Mesendoderm (in vitro differentiated cells): ENCODE data around the gene PTPN1.
A peak's percentile ranks its signal among the peaks of the same experiment; 100 is the strongest.

ENCODE experiments used
- DNase-seq: peaks from one replicate; pipeline ENCODE4 v3.0.0; 2013
- H2AK5ac ChIP-seq: 2 replicates; pipeline ENCODE4 v1.6.1; 2013; ENCODE audit warnings: low read length, inconsistent platforms
- H2BK120ac ChIP-seq: 2 replicates; pipeline ENCODE4 v1.6.1; 2013; ENCODE audit warnings: low read depth, mild to moderate bottlenecking, low read length, moderate library complexity, mixed read lengths
- H2BK15ac ChIP-seq: replicated peaks from 2 replicates; pipeline ENCODE4 v1.6.1; 2013; ENCODE audit warnings: low read depth, mild to moderate bottlenecking, moderate library complexity
- H2BK5ac ChIP-seq: 2 replicates; pipeline ENCODE4 v1.6.1; 2013; ENCODE audit warnings: low read length, inconsistent platforms
- H3K18ac ChIP-seq: 2 replicates; pipeline ENCODE4 v1.6.1; 2013; ENCODE audit warnings: mild to moderate bottlenecking, low read length, mixed read lengths
- H3K23ac ChIP-seq: one replicate; pipeline ENCODE4 v1.6.1; 2013; ENCODE audit warnings: low read length
- H3K27ac ChIP-seq: 2 replicates; pipeline ENCODE4 v1.5.1; 2013; ENCODE audit warnings: low read depth, mild to moderate bottlenecking, inconsistent platforms, low read length, moderate library complexity
- H3K27me3 ChIP-seq: 2 replicates; pipeline ENCODE4 v1.6.1; 2013; ENCODE audit warnings: low read length, control low read depth, mild to moderate bottlenecking, inconsistent platforms; ENCODE audit not compliant: insufficient read depth, poor library complexity
- H3K36me3 ChIP-seq: 2 replicates; pipeline ENCODE4 v1.6.1; 2013; ENCODE audit warnings: low read length, inconsistent platforms; ENCODE audit not compliant: control insufficient read depth, insufficient read depth
- H3K4ac ChIP-seq: one replicate; pipeline ENCODE4 v1.6.1; 2013; ENCODE audit warnings: low read depth, mild to moderate bottlenecking, low read length, moderate library complexity
- H3K4me1 ChIP-seq: 2 replicates; pipeline ENCODE4 v1.6.1; 2013; ENCODE audit warnings: low read depth, low read length, inconsistent platforms; ENCODE audit not compliant: control insufficient read depth
- H3K4me2 ChIP-seq: 2 replicates; pipeline ENCODE4 v1.6.1; 2013; ENCODE audit warnings: low read length
- H3K4me3 ChIP-seq: 2 replicates; pipeline ENCODE4 v1.5.1; 2013; ENCODE audit warnings: mild to moderate bottlenecking, low read length
- H3K56ac ChIP-seq: one replicate; pipeline ENCODE4 v1.6.1; 2013; ENCODE audit warnings: low read length
- H3K79me1 ChIP-seq: 2 replicates; pipeline ENCODE4 v1.6.1; 2013; ENCODE audit warnings: low read length, inconsistent platforms
- H3K79me2 ChIP-seq: 2 replicates; pipeline ENCODE4 v1.6.1; 2013; ENCODE audit warnings: mild to moderate bottlenecking, low read length; ENCODE audit not compliant: control insufficient read depth, insufficient read depth
- H3K9ac ChIP-seq: 2 replicates; pipeline ENCODE4 v1.6.1; 2013; ENCODE audit warnings: low read length, inconsistent platforms
- H4K5ac ChIP-seq: one replicate; pipeline ENCODE4 v1.6.1; 2013; ENCODE audit warnings: low read length
- H4K8ac ChIP-seq: one replicate; pipeline ENCODE4 v1.6.1; 2013; ENCODE audit warnings: low read depth, mild to moderate bottlenecking, control low read depth, low read length, moderate library complexity
- WGBS: extraction: QIAGEN DNeasy Blood & Tissue Kit; methylation state at CpG from one replicate; pipeline ENCODE4 v1.1.7; 2013; ENCODE audit warnings: low lambda C conversion rate, missing lambda C conversion rate; ENCODE audit not compliant: insufficient coverage; ENCODE audit errors: extremely low coverage; 5-methylcytosine and 5-hydroxymethylcytosine counted together

PTPN1 gene

DNA sequence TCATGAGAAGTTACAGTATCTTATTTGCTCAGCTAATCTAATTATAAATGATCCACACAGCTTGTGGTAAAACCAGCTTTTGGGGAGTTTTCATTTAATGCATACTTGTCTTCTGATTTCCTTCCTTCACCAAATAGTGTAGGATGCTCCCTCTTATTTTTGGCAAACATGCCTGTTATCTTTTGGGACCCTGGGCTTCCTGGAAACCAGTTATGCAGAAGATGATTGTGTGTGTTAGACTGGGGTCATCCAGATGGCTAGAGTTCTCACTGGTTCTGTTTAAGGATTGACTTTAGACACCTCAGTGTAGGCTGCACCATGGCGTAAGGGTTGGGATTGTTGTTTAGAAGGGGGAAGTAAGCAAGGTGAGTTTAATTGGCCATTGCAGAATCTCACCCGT, 61.3 kb downstream of the PTPN1 start:
- Histone ChIP-seq H3K79me2 (no peaks in the 10 kb centered on the region), H3K4me2 (no peak overlapping the region)

GRCh38 chr20:50572938-50573777, 63.0 kb downstream of the PTPN1 start:
- H3K4me2 ChIP-seq, result no peak overlapping the region
- no peak overlapping the region for H2BK5ac ChIP-seq
- H3K79me2 ChIP-seq, result no peaks in the 10 kb centered on the region
- WGBS, result no CpG with 5 or more reads among the region's 6 CpGs
- H3K4me3 ChIP-seq, result no peak overlapping the region
- DNase-seq, result no peak
- H2AK5ac ChIP-seq, result no peak overlapping the region
- peaks cover 9% of the 10 kb centered on the region for H3K36me3 ChIP-seq
- H3K56ac ChIP-seq, result no peak overlapping the region
- no peak overlapping the region for H3K4ac ChIP-seq
- H4K8ac ChIP-seq, result no peak overlapping the region
- H3K9ac ChIP-seq, result no peak overlapping the region
- no peak overlapping the region for H2BK120ac ChIP-seq
- peaks cover 3% of the 10 kb centered on the region for H3K4me1 ChIP-seq
- no peak overlapping the region for H3K23ac ChIP-seq
- H3K79me1 ChIP-seq, result peaks cover 6% of the 10 kb centered on the region
- H2BK15ac ChIP-seq, result no peak overlapping the region
- no peaks in the 10 kb centered on the region for H3K27me3 ChIP-seq
- H3K18ac ChIP-seq, result no peak overlapping the region
- H3K27ac ChIP-seq, result no peak overlapping the region
- no peak overlapping the region for H4K5ac ChIP-seq

More for the DNA sequence above, 61.3 kb downstream of the PTPN1 start:
- Histone ChIP-seq H2BK5ac (no peak overlapping the region), H3K36me3 (peaks cover 2% of the 10 kb centered on the region), H3K27me3 (no peaks in the 10 kb centered on the region), H3K23ac (no peak overlapping the region), H3K9ac (no peak overlapping the region), H4K8ac (no peak overlapping the region), H3K27ac (no peak overlapping the region), H2BK15ac (no peak overlapping the region), H2BK120ac (no peak overlapping the region), H3K4me3 (no peak overlapping the region), H3K79me1 (peaks cover 8% of the 10 kb centered on the region), H3K18ac (no peak overlapping the region), H3K56ac (no peak overlapping the region), H3K4ac (no peak overlapping the region), H3K4me1 (peaks cover 3% of the 10 kb centered on the region), H4K5ac (no peak overlapping the region), H2AK5ac (no peak overlapping the region)
- no CpG with 5 or more reads among the region's 2 CpGs for WGBS
- DNase-seq, result no peak

GRCh38 chr20:50574108-50574507, 63.9 kb downstream of the PTPN1 start:
- no peak overlapping the region for H4K5ac ChIP-seq
- no peak for DNase-seq
- no peak overlapping the region for H3K4me2 ChIP-seq
- H3K23ac ChIP-seq, result no peak overlapping the region
- no peak overlapping the region for H3K56ac ChIP-seq
- H2BK5ac ChIP-seq, result no peak overlapping the region
- no peak overlapping the region for H2AK5ac ChIP-seq
- no peak overlapping the region for H3K4me3 ChIP-seq
- H2BK120ac ChIP-seq, result no peak overlapping the region
- H3K27ac ChIP-seq, result no peak overlapping the region
- H3K4me1 ChIP-seq, result peaks cover 3% of the 10 kb centered on the region
- H3K79me2 ChIP-seq, result no peaks in the 10 kb centered on the region
- H3K9ac ChIP-seq, result no peak overlapping the region
- no peaks in the 10 kb centered on the region for H3K27me3 ChIP-seq
- no CpG with 5 or more reads among the region's 9 CpGs for WGBS
- no peak overlapping the region for H3K18ac ChIP-seq
- no peak overlapping the region for H2BK15ac ChIP-seq
- no peak overlapping the region for H3K4ac ChIP-seq
- H3K79me1 ChIP-seq, result peaks cover 6% of the 10 kb centered on the region
- H4K8ac ChIP-seq, result no peak overlapping the region
- H3K36me3 ChIP-seq, result peaks cover 9% of the 10 kb centered on the region

GRCh38 chr20:50574586-50574985, 64.4 kb downstream of the PTPN1 start:
- Histone ChIP-seq H3K79me2 (no peaks in the 10 kb centered on the region), H3K4me3 (no peak overlapping the region), H2BK5ac (no peak overlapping the region), H3K4me2 (no peak overlapping the region), H3K27ac (no peak overlapping the region), H4K5ac (no peak overlapping the region), H3K4me1 (peaks cover 3% of the 10 kb centered on the region), H4K8ac (no peak overlapping the region), H2AK5ac (no peak overlapping the region), H3K36me3 (peaks cover 11% of the 10 kb centered on the region), H3K18ac (no peak overlapping the region), H3K79me1 (peaks cover 6% of the 10 kb centered on the region), H3K23ac (no peak overlapping the region), H2BK15ac (no peak overlapping the region), H3K56ac (no peak overlapping the region), H3K9ac (no peak overlapping the region), H3K4ac (no peak overlapping the region), H3K27me3 (no peaks in the 10 kb centered on the region), H2BK120ac (no peak overlapping the region)
- DNase-seq, result no peak
- no CpG with 5 or more reads among the region's 5 CpGs for WGBS

DNA sequence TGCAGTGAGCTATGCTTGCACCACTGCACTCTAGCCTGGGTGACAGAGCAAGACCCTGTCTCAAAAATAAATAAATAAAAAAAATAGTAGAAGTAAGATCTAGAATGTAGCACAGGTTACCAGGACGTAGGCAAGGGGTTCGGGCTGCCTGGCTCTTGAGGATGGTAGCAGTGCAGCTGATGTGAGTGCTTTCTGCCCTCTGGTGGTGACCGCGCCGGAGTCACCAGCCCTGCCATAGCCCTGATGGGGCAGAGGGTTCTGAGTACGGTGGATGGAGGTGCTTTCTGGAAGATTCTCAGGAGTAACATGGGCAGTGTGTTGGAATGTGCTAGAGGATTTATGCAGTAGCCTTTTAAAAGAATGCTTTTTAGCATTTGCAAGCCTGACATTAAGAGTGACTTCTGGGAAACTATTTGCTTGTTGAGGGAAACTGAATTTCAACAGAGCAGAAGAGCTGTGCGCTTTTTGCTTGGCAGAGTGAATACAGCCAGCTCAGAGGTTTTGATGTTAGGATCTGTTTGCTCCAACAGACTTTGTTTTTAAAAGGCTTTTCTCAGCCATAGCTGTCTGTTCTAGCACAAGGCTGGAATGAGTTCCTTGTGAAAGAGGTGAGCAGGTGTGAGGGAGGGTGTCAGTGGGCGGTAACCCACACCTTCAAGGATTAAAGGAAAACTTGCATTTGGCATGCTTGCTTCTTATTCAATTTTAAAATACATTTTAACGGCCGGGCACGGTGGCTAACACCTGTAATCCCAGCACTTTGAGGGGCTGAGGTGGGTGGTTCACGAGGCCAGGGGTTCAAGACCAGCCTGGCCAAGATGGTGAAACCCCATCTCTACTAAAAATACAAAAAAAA, 65.9 kb downstream of the PTPN1 start:
- Histone ChIP-seq H3K4ac (no peak overlapping the region), H3K4me1 (peaks cover 3% of the 10 kb centered on the region), H3K23ac (no peak overlapping the region), H3K4me3 (no peak overlapping the region), H3K36me3 (peaks cover 11% of the 10 kb centered on the region), H3K9ac (no peak overlapping the region), H2BK15ac (no peak overlapping the region), H2AK5ac (no peak overlapping the region), H2BK120ac (no peak overlapping the region), H2BK5ac (no peak overlapping the region), H3K56ac (no peak overlapping the region), H3K27ac (no peak overlapping the region), H3K18ac (no peak overlapping the region), H3K79me2 (no peaks in the 10 kb centered on the region), H3K4me2 (no peak overlapping the region), H4K8ac (no peak overlapping the region), H3K27me3 (no peaks in the 10 kb centered on the region), H3K79me1 (peaks cover 3% of the 10 kb centered on the region), H4K5ac (no peak overlapping the region)
- no CpG with 5 or more reads among the region's 12 CpGs for WGBS
- peak; percentile 64 for DNase-seq
